Measurements from ENCODE around the gene RFK.
"Not testable (repeated sequence)": the region's sequence is repeated elsewhere in the genome, so short reads cannot be mapped to it uniquely, and the experiment has no call there.

RFK gene

DNA sequence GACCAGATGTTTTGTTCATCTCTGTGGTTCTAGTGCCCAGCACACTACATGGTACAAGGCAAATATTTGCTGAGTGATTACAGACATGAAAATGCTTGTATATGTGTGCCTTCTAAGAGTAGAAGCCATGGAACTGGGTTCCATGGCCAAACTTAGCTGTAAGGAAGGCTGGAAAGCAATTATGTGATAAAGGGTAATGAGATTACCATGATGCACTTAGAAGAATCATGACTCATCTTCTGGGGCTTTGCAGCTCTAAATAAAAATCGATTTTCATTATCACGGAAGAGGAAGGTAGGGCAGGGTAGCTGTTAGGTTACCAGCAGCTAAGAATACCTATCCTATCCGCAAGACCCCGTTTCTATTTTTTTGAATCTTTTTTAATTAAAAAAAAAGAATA is 28.0 kb downstream of the RFK start:
- Histone ChIP-seq H3K9me3 (ENCODE audit: control insufficient read depth, low read length) (no peaks in the 10 kb centered on the region), H3K27me3 (ENCODE audit: control insufficient read depth, insufficient read depth, low read length) (no peaks in the 10 kb centered on the region), H3K4me3 (ENCODE audit: low read depth, low read length) (no peak overlapping the region), H3K4me1 (peaks cover 2% of the 10 kb centered on the region), H2AFZ (no peak overlapping the region), H3K79me2 (no peaks in the 10 kb centered on the region), H3K27ac (no peak overlapping the region), H3K9ac (no peak overlapping the region), H3K36me3 (ENCODE audit: control insufficient read depth, insufficient read depth, low read length) (no peaks in the 10 kb centered on the region), H3K4me2 (ENCODE audit: low read length) (no peak overlapping the region)
- TF ChIP-seq, protein P1, sequence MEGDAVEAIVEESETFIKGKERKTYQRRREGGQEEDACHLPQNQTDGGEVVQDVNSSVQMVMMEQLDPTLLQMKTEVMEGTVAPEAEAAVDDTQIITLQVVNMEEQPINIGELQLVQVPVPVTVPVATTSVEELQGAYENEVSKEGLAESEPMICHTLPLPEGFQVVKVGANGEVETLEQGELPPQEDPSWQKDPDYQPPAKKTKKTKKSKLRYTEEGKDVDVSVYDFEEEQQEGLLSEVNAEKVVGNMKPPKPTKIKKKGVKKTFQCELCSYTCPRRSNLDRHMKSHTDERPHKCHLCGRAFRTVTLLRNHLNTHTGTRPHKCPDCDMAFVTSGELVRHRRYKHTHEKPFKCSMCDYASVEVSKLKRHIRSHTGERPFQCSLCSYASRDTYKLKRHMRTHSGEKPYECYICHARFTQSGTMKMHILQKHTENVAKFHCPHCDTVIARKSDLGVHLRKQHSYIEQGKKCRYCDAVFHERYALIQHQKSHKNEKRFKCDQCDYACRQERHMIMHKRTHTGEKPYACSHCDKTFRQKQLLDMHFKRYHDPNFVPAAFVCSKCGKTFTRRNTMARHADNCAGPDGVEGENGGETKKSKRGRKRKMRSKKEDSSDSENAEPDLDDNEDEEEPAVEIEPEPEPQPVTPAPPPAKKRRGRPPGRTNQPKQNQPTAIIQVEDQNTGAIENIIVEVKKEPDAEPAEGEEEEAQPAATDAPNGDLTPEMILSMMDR (IDR thresholded peaks at IDR 0.05) = no peak

DNA sequence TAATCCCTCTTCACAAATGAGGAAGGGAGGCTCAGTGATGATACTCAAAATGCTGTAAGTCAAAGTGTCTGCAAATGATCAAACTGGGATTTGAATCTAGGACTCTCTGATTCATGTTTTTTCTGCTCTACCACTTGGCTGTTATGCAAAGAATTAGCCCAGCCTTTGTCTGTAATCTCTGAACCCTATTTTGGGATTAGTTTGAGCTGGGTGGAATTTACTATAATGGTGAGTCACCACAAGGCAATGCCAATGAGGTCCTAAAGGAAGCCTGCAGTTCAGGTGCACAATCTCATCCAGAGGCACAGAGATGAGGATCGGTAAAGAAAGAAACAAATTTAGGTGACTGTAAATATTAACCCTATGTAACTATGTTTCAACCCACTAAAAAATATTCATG is 29.2 kb downstream of the RFK start:
- H2AFZ ChIP-seq = no peak overlapping the region

DNA sequence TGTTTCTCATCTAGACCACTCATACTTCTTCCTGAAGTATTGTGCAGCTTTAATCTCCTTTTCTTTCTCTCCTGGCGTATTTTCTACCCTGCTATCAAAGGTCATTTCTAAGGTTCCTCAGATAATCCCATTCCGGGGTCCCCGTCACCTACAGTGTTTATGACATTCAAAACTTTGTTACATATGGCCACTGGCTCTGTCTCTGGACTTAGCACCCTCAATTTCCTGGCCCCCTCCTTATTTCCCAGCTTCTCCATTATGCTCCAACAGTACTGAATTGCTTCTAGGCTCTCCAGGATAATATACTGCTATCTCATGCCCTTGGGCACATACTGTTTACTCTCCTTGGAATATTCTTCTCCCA is 31.2 kb downstream of the RFK start:
- no peaks in the 10 kb centered on the region for H3K79me2 ChIP-seq
- H2AFZ ChIP-seq = no peak overlapping the region
- H3K4me1 ChIP-seq = no peaks in the 10 kb centered on the region
- no peak overlapping the region for H3K4me3 ChIP-seq (ENCODE audit: low read depth, low read length)
- no peaks in the 10 kb centered on the region for H3K27me3 ChIP-seq (ENCODE audit: control insufficient read depth, insufficient read depth, low read length)
- no peak overlapping the region for H3K4me2 ChIP-seq (ENCODE audit: low read length)
- TF ChIP-seq, protein P1 (IDR thresholded peaks at IDR 0.05) = no peak
- no peak overlapping the region for H3K27ac ChIP-seq
- H3K9me3 ChIP-seq (ENCODE audit: control insufficient read depth, low read length) = no peaks in the 10 kb centered on the region
- no peaks in the 10 kb centered on the region for H3K36me3 ChIP-seq (ENCODE audit: control insufficient read depth, insufficient read depth, low read length)
- no peak overlapping the region for H3K9ac ChIP-seq

More for the DNA sequence above, 29.2 kb downstream of the RFK start:
- Histone ChIP-seq H3K27ac (no peak overlapping the region), H3K4me3 (ENCODE audit: low read depth, low read length) (no peak overlapping the region), H3K79me2 (no peaks in the 10 kb centered on the region), H3K27me3 (ENCODE audit: control insufficient read depth, insufficient read depth, low read length) (no peaks in the 10 kb centered on the region), H3K9ac (no peak overlapping the region), H3K4me1 (peaks cover 2% of the 10 kb centered on the region), H3K36me3 (ENCODE audit: control insufficient read depth, insufficient read depth, low read length) (no peaks in the 10 kb centered on the region), H3K9me3 (ENCODE audit: control insufficient read depth, low read length) (no peaks in the 10 kb centered on the region), H3K4me2 (ENCODE audit: low read length) (no peak overlapping the region)
- TF ChIP-seq, protein P1 (IDR thresholded peaks at IDR 0.05) = no peak

DNA sequence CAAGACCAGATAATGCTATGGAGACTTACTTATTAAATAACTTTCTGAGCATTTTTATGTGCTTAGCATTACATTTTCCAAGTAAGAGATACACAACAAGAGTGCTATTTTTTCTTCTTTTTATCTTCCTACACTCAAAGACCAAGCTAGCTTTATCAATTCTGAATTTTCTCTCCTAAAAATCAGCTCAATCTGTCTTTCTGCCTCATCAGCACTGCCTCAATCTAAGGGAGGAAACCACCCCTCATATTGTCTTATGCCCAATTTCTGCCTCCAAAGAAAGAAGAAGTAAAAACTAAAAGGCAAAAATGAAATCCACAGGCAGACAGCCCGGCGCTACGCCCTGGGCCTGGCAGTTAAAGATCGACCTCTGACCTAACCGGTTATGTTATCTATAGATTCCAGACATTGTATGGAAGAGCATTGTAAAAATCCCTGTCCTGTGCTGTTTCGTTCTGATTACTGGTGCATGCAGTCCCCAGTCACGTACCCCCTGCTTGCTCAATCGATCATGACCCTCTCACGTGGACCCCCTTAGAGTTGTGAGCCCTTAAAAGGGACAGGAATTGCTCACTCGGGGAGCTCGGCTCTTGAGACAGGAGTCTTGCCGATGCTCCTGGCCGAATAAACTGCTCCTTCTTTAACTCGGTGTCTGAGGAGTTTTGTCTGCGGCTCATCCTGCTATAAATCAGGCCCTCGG is 31.7 kb downstream of the RFK start:
- not testable (repeated sequence) for H3K4me3 ChIP-seq (ENCODE audit: low read depth, low read length); H3K27me3 ChIP-seq (ENCODE audit: control insufficient read depth, insufficient read depth, low read length); H3K9me3 ChIP-seq (ENCODE audit: control insufficient read depth, low read length); H3K4me2 ChIP-seq (ENCODE audit: low read length); H2AFZ ChIP-seq; H3K79me2 ChIP-seq; H3K36me3 ChIP-seq (ENCODE audit: control insufficient read depth, insufficient read depth, low read length); H3K9ac ChIP-seq; H3K27ac ChIP-seq; H3K4me1 ChIP-seq

DNA sequence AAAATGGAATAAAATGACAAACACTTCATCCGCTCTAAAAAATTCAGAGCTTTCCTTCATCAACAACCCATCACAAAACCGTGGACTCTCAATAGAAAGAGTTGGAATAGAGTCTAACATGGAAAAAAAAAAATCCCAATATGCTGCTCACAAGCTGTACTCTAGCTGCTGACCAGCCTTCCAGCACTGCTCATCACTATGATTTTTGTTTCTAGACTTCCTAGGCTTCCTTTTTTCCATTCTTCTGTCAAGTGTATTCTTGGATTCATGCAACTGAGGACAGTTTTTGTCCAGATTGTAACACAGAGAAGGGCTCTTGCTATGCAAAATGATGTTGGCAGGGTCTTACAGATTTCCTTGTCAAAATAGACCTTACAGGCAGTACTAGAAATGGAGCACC is 34.5 kb downstream of the RFK start:
- H2AFZ ChIP-seq = no peak overlapping the region
- TF ChIP-seq, protein P1 (IDR thresholded peaks at IDR 0.05) = no peak
- H3K9me3 ChIP-seq (ENCODE audit: control insufficient read depth, low read length) = no peaks in the 10 kb centered on the region
- H3K9ac ChIP-seq = no peak overlapping the region
- H3K4me3 ChIP-seq (ENCODE audit: low read depth, low read length) = no peak overlapping the region
- H3K36me3 ChIP-seq (ENCODE audit: control insufficient read depth, insufficient read depth, low read length) = no peaks in the 10 kb centered on the region
- H3K4me2 ChIP-seq (ENCODE audit: low read length) = no peak overlapping the region
- no peaks in the 10 kb centered on the region for H3K4me1 ChIP-seq
- H3K27me3 ChIP-seq (ENCODE audit: control insufficient read depth, insufficient read depth, low read length) = no peaks in the 10 kb centered on the region
- no peaks in the 10 kb centered on the region for H3K79me2 ChIP-seq
- no peak overlapping the region for H3K27ac ChIP-seq

Data from parathyroid adenoma (tissue), 2 donors.